Activated naive CD4-positive, alpha-beta T cell treated with anti-CD3 and anti-CD28 coated beads, Interleukin-2, amount 50 U/mL, for 24 hours (primary cell): Measurements from ENCODE around the gene SAMD4B.
"Not testable (repeated sequence)": the region's sequence is repeated elsewhere in the genome, so short reads cannot be mapped to it uniquely, and the experiment has no call there.

Experiments
- H3K27ac Mint-ChIP-seq: one replicate; pipeline ENCODE4 v1.8.0; 2021; ENCODE audit warnings: mild to moderate bottlenecking, mixed read lengths
- H3K27me3 Mint-ChIP-seq: one replicate; pipeline ENCODE4 v1.8.0; 2021; ENCODE audit warnings: mixed read lengths
- H3K36me3 Mint-ChIP-seq: one replicate; pipeline ENCODE4 v1.8.0; 2021; ENCODE audit warnings: mixed read lengths
- H3K4me1 Mint-ChIP-seq: one replicate; pipeline ENCODE4 v1.8.0; 2021; ENCODE audit warnings: mixed read lengths
- H3K4me3 Mint-ChIP-seq: one replicate; pipeline ENCODE4 v1.8.0; 2021; ENCODE audit warnings: mild to moderate bottlenecking, mixed read lengths
- H3K9me3 Mint-ChIP-seq: one replicate; pipeline ENCODE4 v1.8.0; 2021; ENCODE audit warnings: mixed read lengths

Gene SAMD4B

DNA sequence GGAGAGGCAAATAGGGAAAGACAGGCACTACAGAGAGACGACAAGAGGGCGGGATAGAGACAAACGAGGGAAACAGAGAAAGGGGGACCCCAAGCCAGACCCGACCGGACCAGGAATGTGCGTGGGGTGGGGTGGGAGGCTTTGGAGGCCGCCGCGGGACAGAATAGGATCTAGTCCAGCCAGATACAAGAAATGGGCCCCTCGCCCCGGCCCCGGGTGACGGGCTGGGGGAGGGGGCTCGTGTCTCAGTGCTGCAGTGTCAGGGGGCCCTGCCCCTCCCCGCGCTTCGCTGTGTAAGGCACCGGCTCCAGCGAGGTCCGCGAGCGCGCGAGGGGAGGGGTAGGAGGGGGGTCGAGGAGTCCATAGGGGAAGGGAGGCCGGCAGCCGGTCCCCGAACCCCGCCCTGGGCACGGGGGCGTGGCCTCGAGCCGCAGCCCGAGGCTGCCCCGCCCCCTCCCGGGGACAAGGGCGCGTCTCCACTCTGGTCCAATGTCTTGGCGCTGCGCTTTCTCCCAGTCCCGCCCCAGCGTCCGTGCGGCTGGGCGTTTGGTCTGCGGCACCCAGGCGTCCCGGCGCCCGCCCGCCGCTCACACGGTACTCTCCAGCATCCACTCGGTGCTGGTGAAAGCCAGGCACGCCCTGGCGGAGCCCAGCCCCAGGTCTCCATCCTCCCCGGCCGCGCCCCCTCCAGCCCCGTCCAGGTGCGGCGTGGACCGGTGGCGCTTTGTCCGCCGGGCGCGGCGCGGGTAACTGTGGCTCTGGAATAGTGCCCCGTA lies 35.0 kb upstream of the SAMD4B start:
- no peaks in the 10 kb centered on the region for H3K9me3 Mint-ChIP-seq
- no peaks in the 10 kb centered on the region for H3K27me3 Mint-ChIP-seq
- H3K36me3 Mint-ChIP-seq: peaks cover 18% of the 10 kb centered on the region
- H3K4me3 Mint-ChIP-seq: no peak overlapping the region
- peaks cover 22% of the 10 kb centered on the region for H3K4me1 Mint-ChIP-seq
- no peak overlapping the region for H3K27ac Mint-ChIP-seq

DNA sequence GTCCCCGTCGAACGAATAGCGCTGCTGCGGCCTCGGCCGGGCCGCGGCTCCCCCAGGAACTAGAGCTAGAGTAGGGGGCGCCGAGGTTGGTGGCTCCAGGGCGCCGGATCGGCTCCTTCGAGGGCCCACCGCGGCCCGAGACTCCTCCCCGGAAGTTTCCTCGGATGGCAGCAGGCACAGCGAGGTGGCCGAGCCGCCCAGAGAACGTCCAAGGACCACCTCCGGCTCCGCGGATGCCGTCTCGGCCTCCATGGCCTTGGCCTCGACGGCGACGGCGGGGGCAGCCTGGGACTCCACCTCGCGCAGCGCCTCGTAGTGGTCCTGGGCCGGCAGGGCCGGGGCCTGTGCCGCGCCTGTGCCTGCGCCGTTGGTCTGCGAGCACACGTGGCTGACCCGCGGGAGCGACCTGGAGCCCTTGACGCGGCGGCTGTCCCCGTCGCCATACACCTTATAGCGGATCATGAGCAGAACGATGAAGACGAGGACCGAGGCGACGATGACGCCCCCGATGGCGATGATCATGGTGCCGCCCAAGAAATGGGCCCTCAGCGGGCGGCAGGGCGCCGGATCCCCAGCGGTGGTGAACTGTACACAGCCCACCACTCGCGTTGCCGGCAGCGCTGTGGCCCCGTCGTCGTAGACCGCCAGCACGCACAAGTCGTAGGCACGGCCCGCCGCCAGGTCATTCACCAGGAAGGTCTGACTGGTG lies 34.2 kb upstream of the SAMD4B start:
- Mint-ChIP-seq H3K27ac (no peak overlapping the region), H3K4me3 (no peak overlapping the region), H3K36me3 (peaks cover 18% of the 10 kb centered on the region), H3K4me1 (peaks cover 25% of the 10 kb centered on the region), H3K27me3 (no peaks in the 10 kb centered on the region), H3K9me3 (no peaks in the 10 kb centered on the region)

DNA sequence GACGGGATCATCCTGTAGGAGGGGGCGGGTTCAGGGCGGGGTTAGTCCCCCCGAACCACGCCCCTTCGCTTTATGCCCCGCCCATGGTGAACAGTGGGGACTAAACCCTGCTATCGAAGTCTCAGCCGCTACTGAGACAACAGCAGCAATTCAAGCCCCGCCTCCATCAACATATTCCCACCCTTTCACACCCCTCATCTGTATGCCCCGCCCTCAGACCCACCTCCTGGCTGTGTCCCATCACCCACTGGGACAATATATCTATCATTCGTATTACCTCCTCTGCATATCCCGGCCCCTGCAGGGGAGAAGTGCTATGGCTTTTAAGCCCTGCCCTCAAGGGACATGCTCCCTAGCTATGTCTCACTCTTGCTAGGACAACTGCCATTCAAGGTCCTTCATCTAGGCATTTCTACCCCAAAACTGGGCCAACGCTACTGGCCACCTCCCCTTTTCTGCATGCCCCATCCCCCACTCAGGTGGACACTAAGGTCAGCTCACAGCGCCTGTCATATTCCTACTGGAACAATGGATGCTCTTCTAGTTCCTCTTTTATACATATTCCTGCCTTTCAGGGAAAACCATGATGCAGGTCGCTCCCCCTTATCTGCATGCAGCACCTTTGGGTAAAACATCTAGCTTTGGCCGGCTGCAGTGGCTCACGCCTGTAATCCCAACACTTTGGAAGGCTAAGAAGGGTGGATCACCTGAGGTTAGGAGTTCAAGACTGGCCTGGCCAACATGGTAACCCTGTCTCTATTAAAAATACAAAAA lies 33.5 kb upstream of the SAMD4B start:
- H3K36me3 Mint-ChIP-seq: peaks cover 20% of the 10 kb centered on the region
- no peaks in the 10 kb centered on the region for H3K27me3 Mint-ChIP-seq
- H3K4me1 Mint-ChIP-seq: peaks cover 25% of the 10 kb centered on the region
- H3K4me3 Mint-ChIP-seq: no peak overlapping the region
- H3K9me3 Mint-ChIP-seq: no peaks in the 10 kb centered on the region
- H3K27ac Mint-ChIP-seq: no peak overlapping the region

DNA sequence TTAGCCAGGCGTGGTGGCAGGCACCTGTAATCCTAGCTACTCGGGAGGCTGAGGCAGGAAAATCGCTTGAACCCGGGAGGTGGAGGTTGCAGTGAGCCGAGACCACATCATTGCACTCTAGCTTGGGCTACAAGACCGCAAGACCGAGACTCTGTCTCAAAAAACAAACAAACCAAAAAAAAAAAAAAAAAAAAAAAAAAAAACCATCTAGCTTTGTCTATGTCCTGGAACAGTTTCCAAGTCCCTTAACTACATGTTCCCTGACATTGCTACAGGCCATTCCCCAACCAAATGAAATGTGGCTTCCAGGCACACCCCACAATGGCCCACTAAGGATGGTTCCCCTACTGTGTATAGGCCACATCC lies 32.9 kb upstream of the SAMD4B start:
- H3K27ac Mint-ChIP-seq, H3K4me3 Mint-ChIP-seq, H3K9me3 Mint-ChIP-seq, H3K27me3 Mint-ChIP-seq: not testable (repeated sequence)
- Mint-ChIP-seq H3K4me1 (peaks cover 25% of the 10 kb centered on the region), H3K36me3 (peaks cover 20% of the 10 kb centered on the region)

DNA sequence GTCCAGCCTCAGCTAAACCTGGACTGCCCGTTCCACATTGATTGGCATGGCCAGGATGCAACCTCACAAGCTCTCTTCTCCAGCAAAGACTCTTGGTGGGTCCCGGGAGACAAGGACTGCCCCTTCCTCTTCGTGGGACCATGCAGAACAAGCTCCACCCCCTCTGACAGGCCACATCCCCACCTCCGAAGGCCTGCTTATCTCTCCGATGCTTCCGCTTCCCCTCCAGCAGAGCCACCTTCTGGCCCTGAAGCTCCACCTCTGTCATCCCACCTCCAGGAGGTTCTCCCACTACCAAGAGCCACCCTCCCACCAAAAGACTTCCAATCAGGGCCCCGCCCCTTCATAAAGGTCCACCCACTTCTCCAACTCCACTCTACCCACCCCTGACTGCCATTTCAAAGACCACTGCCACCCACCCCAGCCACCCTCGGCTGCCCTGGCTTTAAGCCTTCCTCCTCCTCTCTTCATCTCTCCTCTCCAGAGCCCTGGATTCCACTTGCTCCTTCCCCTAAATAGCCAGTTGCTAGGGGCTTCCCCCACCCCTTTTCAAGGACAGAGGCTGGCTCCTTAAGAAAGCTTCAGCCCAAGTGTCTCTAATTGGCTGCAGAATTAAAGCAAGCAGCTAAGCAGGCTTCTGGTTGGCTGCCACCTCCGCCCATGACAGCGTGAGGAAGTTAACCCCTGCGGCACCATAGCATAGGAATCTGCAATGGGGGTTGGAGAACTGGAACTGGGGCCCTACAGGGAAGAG lies 31.5 kb upstream of the SAMD4B start:
- H3K36me3 Mint-ChIP-seq: peaks cover 21% of the 10 kb centered on the region
- peak overlapping the region; percentile 46 for H3K27ac Mint-ChIP-seq
- peaks cover 25% of the 10 kb centered on the region for H3K4me1 Mint-ChIP-seq
- no peaks in the 10 kb centered on the region for H3K27me3 Mint-ChIP-seq
- no peak overlapping the region for H3K4me3 Mint-ChIP-seq
- H3K9me3 Mint-ChIP-seq: no peaks in the 10 kb centered on the region

DNA sequence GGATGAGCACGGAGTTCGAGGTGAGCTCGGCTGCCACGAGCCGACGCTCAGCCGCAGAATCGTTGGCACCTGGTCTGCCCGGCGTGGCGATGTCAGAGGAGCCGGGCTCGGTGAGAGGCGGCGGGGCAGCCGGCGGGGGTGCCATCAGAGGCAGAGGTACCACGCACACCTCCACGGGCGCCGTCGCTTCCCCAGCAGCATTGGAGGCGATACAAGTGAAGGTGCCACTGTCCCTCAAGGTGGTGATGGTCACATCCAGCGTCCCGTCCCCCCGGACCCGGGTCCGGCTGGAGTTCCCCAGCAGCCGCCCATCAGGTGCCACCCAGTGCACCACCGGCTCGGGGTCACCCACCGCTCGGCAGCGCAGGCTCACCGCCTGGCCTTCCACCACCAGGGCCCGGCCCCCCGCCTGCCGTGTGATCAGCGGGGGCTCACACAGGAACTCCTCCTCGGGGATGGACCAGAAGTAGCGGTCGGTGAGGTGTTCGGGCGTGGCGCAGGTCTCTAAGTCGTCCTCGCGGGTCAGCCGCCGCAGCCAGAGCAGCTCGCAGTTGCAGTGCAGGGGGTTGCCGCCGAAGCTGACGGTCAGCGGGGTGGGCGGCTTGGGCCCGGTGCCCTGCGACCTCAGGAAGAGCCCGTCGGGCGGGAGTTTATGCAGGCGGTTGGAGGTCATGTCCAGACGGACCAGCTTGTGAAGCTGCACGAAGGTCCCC lies 28.0 kb upstream of the SAMD4B start:
- H3K36me3 Mint-ChIP-seq: peaks cover 14% of the 10 kb centered on the region
- no peak overlapping the region for H3K4me3 Mint-ChIP-seq
- no peaks in the 10 kb centered on the region for H3K27me3 Mint-ChIP-seq
- H3K9me3 Mint-ChIP-seq: no peaks in the 10 kb centered on the region
- no peak overlapping the region for H3K27ac Mint-ChIP-seq
- peaks cover 31% of the 10 kb centered on the region for H3K4me1 Mint-ChIP-seq

DNA sequence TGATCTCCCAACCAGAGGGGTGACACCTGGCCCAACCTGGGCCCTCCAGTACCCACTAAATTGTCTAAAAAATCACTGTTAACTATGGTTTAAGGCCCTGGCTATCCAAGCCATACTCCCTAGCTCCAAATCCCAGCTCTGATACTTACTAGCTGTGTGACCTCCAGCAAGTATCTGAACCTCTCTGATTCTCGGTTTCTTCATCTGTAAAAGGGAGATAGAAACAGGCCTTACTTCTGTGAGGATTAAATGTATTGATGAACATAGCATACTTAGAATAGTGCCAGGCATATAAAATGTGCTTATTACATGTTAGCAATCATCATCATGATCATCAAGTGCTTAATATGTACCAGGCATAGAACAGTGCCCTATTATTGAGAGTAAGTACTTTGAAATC lies 26.3 kb upstream of the SAMD4B start:
- no peaks in the 10 kb centered on the region for H3K27me3 Mint-ChIP-seq
- no peaks in the 10 kb centered on the region for H3K9me3 Mint-ChIP-seq
- H3K27ac Mint-ChIP-seq: no peak overlapping the region
- H3K4me1 Mint-ChIP-seq: peaks cover 20% of the 10 kb centered on the region
- peaks cover 10% of the 10 kb centered on the region for H3K36me3 Mint-ChIP-seq
- no peak overlapping the region for H3K4me3 Mint-ChIP-seq

DNA sequence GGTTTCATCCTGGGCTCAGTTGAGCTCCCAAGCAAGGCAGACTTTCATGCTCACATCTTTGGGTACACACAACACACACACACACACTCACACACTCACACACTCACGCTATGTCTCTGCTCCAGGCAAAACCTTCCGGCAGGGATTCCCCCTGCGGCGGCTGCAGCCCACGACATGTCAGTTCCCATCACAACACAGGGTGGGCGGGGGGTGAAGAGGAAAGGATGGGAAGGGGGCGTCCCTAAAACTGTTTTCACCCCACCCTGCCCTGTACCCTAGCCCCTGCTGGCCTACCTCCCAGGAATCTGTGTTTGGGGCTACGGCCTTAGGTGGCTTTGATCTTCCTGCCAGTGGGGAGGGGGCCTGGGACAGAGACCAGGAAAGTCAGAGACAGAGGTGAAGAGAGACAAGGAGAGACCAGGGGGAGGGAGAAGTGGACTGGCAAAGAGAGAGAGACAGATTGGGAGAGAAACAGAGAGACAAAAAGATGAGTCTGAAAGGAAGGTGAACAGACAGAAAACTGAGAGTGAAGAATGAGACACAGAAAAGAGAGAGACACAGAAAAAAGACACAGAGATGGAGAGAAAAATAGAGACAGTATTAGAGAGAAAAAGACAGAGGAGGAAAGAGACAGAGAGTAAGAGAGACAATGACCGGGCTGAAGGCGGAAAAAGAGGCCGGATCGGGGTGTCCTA lies 25.4 kb upstream of the SAMD4B start:
- Mint-ChIP-seq H3K27me3 (no peaks in the 10 kb centered on the region), H3K4me1 (peaks cover 21% of the 10 kb centered on the region), H3K9me3 (no peaks in the 10 kb centered on the region), H3K27ac (peak overlapping the region; percentile 0), H3K36me3 (peaks cover 5% of the 10 kb centered on the region), H3K4me3 (no peak overlapping the region)

DNA sequence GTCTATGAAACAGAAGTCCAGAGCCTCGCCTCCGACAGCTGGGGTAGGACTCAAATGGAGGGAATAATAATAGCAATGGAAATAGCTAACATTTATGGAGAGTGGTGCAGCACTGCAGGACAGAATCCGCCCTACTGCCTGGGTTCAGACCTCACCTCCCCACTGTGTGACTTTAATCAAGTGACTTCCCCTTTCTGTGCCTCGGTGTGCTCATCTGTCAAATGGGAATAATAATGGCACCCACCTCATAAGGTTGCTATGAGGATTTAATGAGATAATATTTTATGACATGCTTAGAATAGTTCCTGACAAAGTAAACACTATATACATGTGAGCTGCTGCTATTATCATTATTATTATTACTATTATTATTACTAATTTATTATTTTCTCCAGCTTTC lies 24.7 kb upstream of the SAMD4B start:
- Mint-ChIP-seq H3K9me3 (no peaks in the 10 kb centered on the region), H3K36me3 (peaks cover 5% of the 10 kb centered on the region), H3K4me1 (peaks cover 22% of the 10 kb centered on the region), H3K27ac (no peak overlapping the region), H3K4me3 (no peak overlapping the region), H3K27me3 (no peaks in the 10 kb centered on the region)

DNA sequence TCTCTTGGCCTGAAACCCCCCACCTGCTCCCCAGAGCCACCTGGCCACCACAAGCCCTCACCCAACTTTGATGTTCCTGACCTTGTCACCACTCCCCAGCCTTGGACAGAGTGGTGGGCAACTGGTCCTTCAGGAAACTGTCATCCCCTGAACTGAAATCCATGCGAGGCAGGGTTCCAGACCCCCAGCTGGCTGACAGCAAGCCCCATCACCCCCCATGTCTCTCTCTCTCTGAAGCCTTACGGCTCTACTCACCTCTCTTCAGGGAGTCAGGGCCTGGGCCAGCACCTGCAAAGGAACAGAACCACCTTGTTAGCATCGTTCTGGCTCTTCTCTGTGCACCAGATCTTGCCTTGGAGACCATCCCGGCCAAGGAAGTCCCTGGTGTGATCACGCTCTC lies 24.1 kb upstream of the SAMD4B start:
- Mint-ChIP-seq H3K36me3 (peaks cover 5% of the 10 kb centered on the region), H3K27me3 (no peaks in the 10 kb centered on the region), H3K4me1 (peaks cover 19% of the 10 kb centered on the region), H3K27ac (no peak overlapping the region), H3K9me3 (no peaks in the 10 kb centered on the region), H3K4me3 (no peak overlapping the region)

DNA sequence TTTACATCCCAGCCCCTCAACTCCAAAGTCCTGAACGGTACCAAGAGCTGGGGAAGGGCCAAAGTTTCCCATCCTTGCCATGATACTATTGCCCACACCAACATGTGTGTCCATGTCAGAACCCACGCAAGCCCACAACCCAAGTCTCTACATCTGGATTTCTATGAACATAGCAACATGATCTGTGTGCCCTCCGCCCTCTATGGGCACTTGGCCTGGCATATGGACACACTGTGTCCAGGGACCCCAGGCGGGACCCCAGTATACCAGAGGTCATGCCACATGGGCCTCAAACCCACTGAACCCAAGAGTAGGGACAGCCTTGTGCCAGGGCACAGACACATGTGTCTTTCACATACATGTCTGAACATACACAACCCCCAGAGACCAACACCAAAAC lies 23.5 kb upstream of the SAMD4B start:
- Mint-ChIP-seq H3K27me3 (no peaks in the 10 kb centered on the region), H3K4me3 (peak overlapping the region; percentile 68), H3K4me1 (peaks cover 19% of the 10 kb centered on the region), H3K27ac (no peak overlapping the region), H3K9me3 (no peaks in the 10 kb centered on the region), H3K36me3 (peaks cover 2% of the 10 kb centered on the region)

DNA sequence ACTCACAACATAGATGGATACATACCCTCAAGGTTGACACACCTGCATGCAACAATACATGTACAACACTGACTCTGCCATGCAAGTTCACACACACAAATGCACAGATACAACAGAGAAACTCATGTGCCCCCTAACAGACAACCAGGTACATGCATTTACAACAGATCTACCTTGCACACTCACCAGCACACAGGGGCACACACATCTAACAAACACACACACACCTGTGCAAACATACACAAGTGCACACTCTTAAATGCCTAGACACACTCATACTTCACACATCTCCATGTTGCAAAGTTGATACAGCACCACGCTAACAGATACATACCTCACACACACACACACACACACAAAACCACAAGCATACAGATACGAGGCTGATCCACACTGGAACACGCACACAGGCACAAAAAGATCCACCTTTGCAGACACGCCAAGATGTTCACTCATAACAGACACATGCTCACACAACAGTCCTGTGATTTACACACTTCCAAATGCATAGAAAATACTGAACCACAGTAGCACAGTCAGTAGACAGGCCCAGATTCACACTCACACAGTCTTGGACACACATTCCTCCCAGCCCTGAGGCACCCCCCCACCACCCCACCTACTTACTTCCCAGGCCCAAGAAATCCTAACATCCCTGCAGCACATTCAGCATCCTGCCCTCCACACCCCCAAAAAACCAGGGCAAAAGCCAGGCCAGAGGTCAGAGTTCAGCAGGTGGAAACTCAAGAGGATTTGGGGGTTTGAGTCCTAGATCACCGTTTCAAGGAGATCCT lies 22.9 kb upstream of the SAMD4B start:
- no peaks in the 10 kb centered on the region for H3K9me3 Mint-ChIP-seq
- H3K27ac Mint-ChIP-seq: peak overlapping the region; percentile 56
- H3K36me3 Mint-ChIP-seq: peaks cover 2% of the 10 kb centered on the region

DNA sequence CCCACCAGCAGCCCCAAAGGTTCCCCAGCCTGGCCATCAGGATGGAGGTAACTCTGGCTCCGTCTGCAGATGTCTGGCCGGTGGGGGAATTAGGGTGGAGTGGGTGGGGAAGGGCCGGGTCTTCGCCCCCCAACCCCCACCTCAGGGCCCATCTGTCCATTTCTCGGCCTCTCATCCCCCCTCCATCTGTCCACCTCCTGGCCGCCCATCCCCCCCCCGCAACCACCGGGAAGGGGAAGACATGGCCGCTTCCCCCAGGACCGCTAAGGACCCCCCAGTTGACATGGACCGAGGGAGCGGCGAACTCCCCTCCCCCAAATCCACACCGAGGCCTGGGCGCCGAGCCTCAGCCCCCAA lies 22.4 kb upstream of the SAMD4B start:
- Mint-ChIP-seq H3K9me3 (no peaks in the 10 kb centered on the region), H3K36me3 (peaks cover 2% of the 10 kb centered on the region), H3K4me1 (peaks cover 19% of the 10 kb centered on the region), H3K4me3 (peak overlapping the region; percentile 79), H3K27ac (peak overlapping the region; percentile 43), H3K27me3 (no peaks in the 10 kb centered on the region)

More for the DNA sequence above, 22.9 kb upstream of the SAMD4B start:
- peaks cover 19% of the 10 kb centered on the region for H3K4me1 Mint-ChIP-seq
- no peaks in the 10 kb centered on the region for H3K27me3 Mint-ChIP-seq
- peak overlapping the region; percentile 68 for H3K4me3 Mint-ChIP-seq
